HepG2 (cell line): Measurements from ENCODE around the gene PALM. TPM values are rescaled to one million over a fixed set of nuclear protein-coding genes. Genes with fewer than 3 reads are reported as not detected.

Experiments used
- CEBPG ChIP-seq: IDR thresholded peaks from 2 replicates; pipeline ENCODE4 v1.6.1; 2016
- ELF1 ChIP-seq: sonication (generic); formaldehyde crosslinking; IDR thresholded peaks from 2 replicates; pipeline ENCODE4 v1.4.0; 2020; ENCODE audit warnings: missing genetic modification reagents
- FOXM1 ChIP-seq: sonication (generic); formaldehyde crosslinking; IDR thresholded peaks from 2 replicates; pipeline ENCODE4 v1.5.0; 2020; ENCODE audit warnings: missing genetic modification reagents
- HDAC6 ChIP-seq: fragments of 200-600 bp; sonication (generic); IDR thresholded peaks from 2 replicates; pipeline ENCODE4 v1.7.0; 2017; ENCODE audit warnings: mild to moderate bottlenecking, antibody characterized with exemption, low read length, low read depth
- HIVEP1 ChIP-seq: sonication (generic); formaldehyde crosslinking; IDR thresholded peaks from 2 replicates; pipeline ENCODE4 v1.4.0; 2020; ENCODE audit warnings: mild to moderate bottlenecking, missing genetic modification reagents
- MAX ChIP-seq: IDR thresholded peaks from 2 replicates; pipeline ENCODE4 v1.6.1; 2012; ENCODE audit warnings: inconsistent platforms
- MLLT10 ChIP-seq: sonication (generic); formaldehyde crosslinking; IDR thresholded peaks from 2 replicates; pipeline ENCODE4 v1.4.0; 2020; ENCODE audit warnings: missing genetic modification reagents
- MLXIP ChIP-seq: sonication (generic); formaldehyde crosslinking; IDR thresholded peaks from 2 replicates; pipeline ENCODE4 v1.9.0; 2021; ENCODE audit warnings: missing genetic modification reagents, borderline replicate concordance
- NONO ChIP-seq, 2 experiments: fragments of 450-650 bp in 1 of 2; sonication (generic) in 1 of 2; formaldehyde crosslinking in 1 of 2; IDR thresholded peaks in 1 of 2; conservative IDR thresholded peaks in 1 of 2; 2 replicates each; pipeline versions ENCODE4 v1.6.1 to v1.8.0; 2017 to 2022; ENCODE audit warnings: mild to moderate bottlenecking in 1 of 2, missing genetic modification reagents in 1 of 2, moderate library complexity in 1 of 2
- PHF8 ChIP-seq: sonication (generic); formaldehyde crosslinking; IDR thresholded peaks from 2 replicates; pipeline ENCODE4 v1.5.0; 2020; ENCODE audit warnings: missing genetic modification reagents
- PLRG1 ChIP-seq: fragments of 450-650 bp; conservative IDR thresholded peaks from 2 replicates; pipeline ENCODE4 v1.6.1; 2016
- POLR2A ChIP-seq, 2 experiments: IDR thresholded peaks; 2 replicates each; pipeline ENCODE4 v1.6.1; 2011; ENCODE audit warnings: low read depth in 2 of 2, low read length in 2 of 2, mild to moderate bottlenecking in 1 of 2, moderate library complexity in 1 of 2; ENCODE audit not compliant: insufficient read depth in 1 of 2
- RFX3 ChIP-seq: IDR thresholded peaks from 2 replicates; pipeline ENCODE4 v1.6.1; 2016; ENCODE audit warnings: missing biosample characterization, missing genetic modification reagents
- TBL1XR1 ChIP-seq: fragments of 150-350 bp; IDR thresholded peaks from 2 replicates; pipeline ENCODE4 v1.6.1; 2014; ENCODE audit warnings: borderline replicate concordance, low read length; ENCODE audit not compliant: partially characterized antibody
- TEAD3 ChIP-seq: optimal IDR thresholded peaks from 2 replicates; pipeline ENCODE3; 2016; ENCODE audit warnings: borderline replicate concordance
- ZFP90 ChIP-seq: sonication (generic); formaldehyde crosslinking; IDR thresholded peaks from 2 replicates; pipeline ENCODE4 v1.8.0; 2022; ENCODE audit warnings: missing genetic modification reagents, mild to moderate bottlenecking, inconsistent platforms, borderline replicate concordance
- ZNF180 ChIP-seq: sonication (generic); formaldehyde crosslinking; IDR thresholded peaks from 2 replicates; pipeline ENCODE4 v1.4.0; 2020; ENCODE audit warnings: low read depth, missing genetic modification reagents, borderline replicate concordance
- ZNF253 ChIP-seq: sonication (generic); formaldehyde crosslinking; IDR thresholded peaks from 2 replicates; pipeline ENCODE4 v1.8.0; 2022; ENCODE audit warnings: mild to moderate bottlenecking, missing genetic modification reagents, borderline replicate concordance
- ZNF34 ChIP-seq: sonication (generic); formaldehyde crosslinking; IDR thresholded peaks from 2 replicates; pipeline ENCODE4 v1.4.0; 2020; ENCODE audit warnings: mild to moderate bottlenecking, missing genetic modification reagents, borderline replicate concordance
- ZNF737 ChIP-seq: sonication (generic); formaldehyde crosslinking; IDR thresholded peaks from 2 replicates; pipeline ENCODE4 v1.5.0; 2020; ENCODE audit warnings: missing genetic modification reagents, mild to moderate bottlenecking, borderline replicate concordance
- ZNF781 ChIP-seq: sonication (generic); formaldehyde crosslinking; IDR thresholded peaks from 2 replicates; pipeline ENCODE4 v1.5.1; 2020; ENCODE audit warnings: borderline replicate concordance, mild to moderate bottlenecking, missing genetic modification reagents; ENCODE audit errors: not compliant biosample characterization
- polyA plus RNA-seq, 8 experiments: library from polyadenylated mRNA; depleted of rRNA in 3 of 8; stranded (reverse) in 7 of 8; unstranded in 1 of 8; fragments of >200 nt; fragmentation: Illumina TruSeq in 4 of 8; extraction: Trizol in 4 of 8; gene quantifications; 2 replicates each; pipeline versions ENCODE4 v1.2.1 to v1.2.3, GENCODE V29; 2011 to 2016; ENCODE audit warnings: low read depth in 4 of 8, missing spikeins in 1 of 8, mixed read lengths in 1 of 8; ENCODE audit not compliant: insufficient read depth in 1 of 8
- total RNA-seq, 5 experiments: library from RNA; depleted of rRNA; stranded (reverse); fragments of >200 nt; fragmentation: Illumina TruSeq; extraction: Trizol; gene quantifications; 2 replicates each; pipeline ENCODE4 v1.2.3, GENCODE V29; 2016; ENCODE audit warnings: low read depth in 1 of 5
- TF ChIP-seq, protein P1 (sequence below): sonication (generic); formaldehyde crosslinking; IDR thresholded peaks from 2 replicates; pipeline ENCODE4 v1.4.0; 2020; ENCODE audit warnings: missing genetic modification reagents
- TF ChIP-seq, protein P2 (sequence below): fragments of 450-650 bp; IDR thresholded peaks from 2 replicates; pipeline ENCODE4 v1.6.1; 2017

Gene PALM
- total and polyA plus RNA-seq, 2 of the 13 experiments (the other 11 are each of a cell fraction or from before 2014, with no cell fraction given): 4.0 to 9.7 TPM

DNA sequence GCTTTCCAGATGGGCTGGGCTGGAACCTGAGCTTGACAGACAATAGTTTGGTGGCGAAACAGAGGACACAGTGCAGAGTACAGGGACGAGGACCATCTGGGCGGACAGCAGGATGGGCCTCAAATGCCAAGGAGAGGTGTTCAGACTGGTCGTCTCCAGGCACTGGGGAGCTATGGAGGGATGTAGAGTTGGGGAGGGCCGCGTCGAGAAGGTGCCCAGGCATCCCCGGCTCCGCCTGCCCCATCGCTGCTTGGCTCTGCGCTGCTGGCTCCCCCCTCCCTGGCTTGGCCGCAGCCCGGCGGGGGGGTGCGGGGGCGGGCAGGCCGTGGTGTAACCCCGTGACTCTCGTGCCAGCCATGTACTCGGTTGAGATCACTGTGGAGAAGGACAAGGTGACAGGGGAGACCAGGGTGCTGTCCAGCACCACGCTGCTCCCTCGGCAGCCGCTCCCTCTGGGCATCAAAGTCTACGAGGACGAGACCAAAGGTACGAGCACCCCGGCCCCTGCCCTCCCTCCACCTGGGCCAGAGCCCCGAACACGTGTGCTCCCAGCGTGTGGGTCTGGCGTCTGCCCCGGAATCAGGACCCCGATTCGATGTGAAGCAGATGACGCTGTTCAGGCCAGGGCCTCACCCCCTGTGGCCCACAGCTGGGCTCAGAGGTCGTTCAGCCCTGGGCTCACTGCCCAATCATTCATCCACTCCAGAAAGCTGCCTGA lies 31.4 kb downstream of the PALM start (continued):
- TF ChIP-seq, protein P1, sequence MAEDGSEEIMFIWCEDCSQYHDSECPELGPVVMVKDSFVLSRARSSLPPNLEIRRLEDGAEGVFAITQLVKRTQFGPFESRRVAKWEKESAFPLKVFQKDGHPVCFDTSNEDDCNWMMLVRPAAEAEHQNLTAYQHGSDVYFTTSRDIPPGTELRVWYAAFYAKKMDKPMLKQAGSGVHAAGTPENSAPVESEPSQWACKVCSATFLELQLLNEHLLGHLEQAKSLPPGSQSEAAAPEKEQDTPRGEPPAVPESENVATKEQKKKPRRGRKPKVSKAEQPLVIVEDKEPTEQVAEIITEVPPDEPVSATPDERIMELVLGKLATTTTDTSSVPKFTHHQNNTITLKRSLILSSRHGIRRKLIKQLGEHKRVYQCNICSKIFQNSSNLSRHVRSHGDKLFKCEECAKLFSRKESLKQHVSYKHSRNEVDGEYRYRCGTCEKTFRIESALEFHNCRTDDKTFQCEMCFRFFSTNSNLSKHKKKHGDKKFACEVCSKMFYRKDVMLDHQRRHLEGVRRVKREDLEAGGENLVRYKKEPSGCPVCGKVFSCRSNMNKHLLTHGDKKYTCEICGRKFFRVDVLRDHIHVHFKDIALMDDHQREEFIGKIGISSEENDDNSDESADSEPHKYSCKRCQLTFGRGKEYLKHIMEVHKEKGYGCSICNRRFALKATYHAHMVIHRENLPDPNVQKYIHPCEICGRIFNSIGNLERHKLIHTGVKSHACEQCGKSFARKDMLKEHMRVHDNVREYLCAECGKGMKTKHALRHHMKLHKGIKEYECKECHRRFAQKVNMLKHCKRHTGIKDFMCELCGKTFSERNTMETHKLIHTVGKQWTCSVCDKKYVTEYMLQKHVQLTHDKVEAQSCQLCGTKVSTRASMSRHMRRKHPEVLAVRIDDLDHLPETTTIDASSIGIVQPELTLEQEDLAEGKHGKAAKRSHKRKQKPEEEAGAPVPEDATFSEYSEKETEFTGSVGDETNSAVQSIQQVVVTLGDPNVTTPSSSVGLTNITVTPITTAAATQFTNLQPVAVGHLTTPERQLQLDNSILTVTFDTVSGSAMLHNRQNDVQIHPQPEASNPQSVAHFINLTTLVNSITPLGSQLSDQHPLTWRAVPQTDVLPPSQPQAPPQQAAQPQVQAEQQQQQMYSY (CRISPR knock-in tag): no peak
- TF ChIP-seq FOXM1 (CRISPR knock-in tag) (no peak), MLXIP (no peak), MAX (peak; percentile 97), ZNF737 (no peak), PLRG1 (no peak), ZNF781 (CRISPR knock-in tag) (no peak), HDAC6 (no peak), PHF8 (CRISPR knock-in tag) (no peak; the same call in 1 of the 2 replicates), TBL1XR1 (no peak), CEBPG (CRISPR knock-in tag) (peak; percentile 46; the same call in 1 of the 2 replicates), ELF1 (no peak), NONO (IDR thresholded peaks at IDR 0.05) (no peak), NONO (CRISPR knock-in tag; conservative IDR thresholded peaks at IDR 0.05) (peak; percentile 85), POLR2A (IDR thresholded peaks at IDR 0.05; ENCODE audit: insufficient read depth in 1 of 2, low read depth in 2 of 2, low read length in 2 of 2) (peak; percentile 33 to 56; a peak in 3 of 4 replicates), ZFP90 (CRISPR knock-in tag) (peak; percentile 70), TEAD3 (CRISPR knock-in tag) (peak; percentile 39), ZNF253 (CRISPR knock-in tag) (peak; percentile 87; the same call in 1 of the 2 replicates), HIVEP1 (CRISPR knock-in tag) (peak; percentile 68; the same call in 1 of the 2 replicates), RFX3 (CRISPR knock-in tag) (no peak; the same call in 1 of the 2 replicates), MLLT10 (CRISPR knock-in tag) (no peak), ZNF180 (no peak), ZNF34 (no peak)
- TF ChIP-seq, protein P2, sequence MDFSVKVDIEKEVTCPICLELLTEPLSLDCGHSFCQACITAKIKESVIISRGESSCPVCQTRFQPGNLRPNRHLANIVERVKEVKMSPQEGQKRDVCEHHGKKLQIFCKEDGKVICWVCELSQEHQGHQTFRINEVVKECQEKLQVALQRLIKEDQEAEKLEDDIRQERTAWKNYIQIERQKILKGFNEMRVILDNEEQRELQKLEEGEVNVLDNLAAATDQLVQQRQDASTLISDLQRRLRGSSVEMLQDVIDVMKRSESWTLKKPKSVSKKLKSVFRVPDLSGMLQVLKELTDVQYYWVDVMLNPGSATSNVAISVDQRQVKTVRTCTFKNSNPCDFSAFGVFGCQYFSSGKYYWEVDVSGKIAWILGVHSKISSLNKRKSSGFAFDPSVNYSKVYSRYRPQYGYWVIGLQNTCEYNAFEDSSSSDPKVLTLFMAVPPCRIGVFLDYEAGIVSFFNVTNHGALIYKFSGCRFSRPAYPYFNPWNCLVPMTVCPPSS: no peak
